ENCODE results near the gene SPAG9. TPM values are rescaled to one million over a fixed set of nuclear protein-coding genes. Genes with fewer than 3 reads are reported as not detected.

The SPAG9 gene
- total RNA-seq, 1 experiment from 2014 or later: 54.3 TPM

DNA sequence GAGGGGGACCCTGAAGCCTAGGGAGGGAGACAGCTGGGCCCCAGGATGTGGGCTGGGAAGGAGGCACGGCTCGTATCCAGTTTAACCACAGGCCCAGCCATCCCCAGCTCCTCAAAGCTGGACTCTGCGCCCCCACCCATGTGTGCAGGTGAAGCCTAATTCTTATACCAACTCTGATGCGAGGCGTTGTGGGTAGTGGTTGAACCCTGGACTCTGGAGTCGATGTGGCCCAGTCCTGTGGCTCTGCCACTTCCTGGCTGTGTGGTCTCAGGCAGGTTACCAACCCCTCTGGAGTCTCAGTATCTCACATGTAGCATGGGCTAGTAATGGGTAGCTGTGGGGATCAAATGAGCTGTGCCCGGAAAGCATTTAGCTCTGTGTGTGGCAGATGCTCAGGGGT, 194.1 kb downstream of the SPAG9 start:
- H3K27me3 ChIP-seq (ENCODE audit: insufficient read depth, low read length): no peaks in the 10 kb centered on the region
- no peak overlapping the region for H3K27ac Mint-ChIP-seq
- no peaks in the 10 kb centered on the region; the same call in 1 of the 2 replicates for H3K4me1 ChIP-seq (ENCODE audit: insufficient read depth, low read length)
- no peak overlapping the region for H2BK15ac ChIP-seq (ENCODE audit: low read depth, low read length)
- H3K79me2 ChIP-seq (ENCODE audit: insufficient read depth, low read length): no peaks in the 10 kb centered on the region
- no peak overlapping the region for H2AK5ac ChIP-seq (ENCODE audit: insufficient read length, low read length)
- H2BK5ac ChIP-seq (ENCODE audit: insufficient read length, low read length): no peak overlapping the region
- H3K18ac ChIP-seq (ENCODE audit: insufficient read length, low read depth, low read length): no peak overlapping the region
- no peaks in the 10 kb centered on the region for H3K9me3 Mint-ChIP-seq
- H3K27ac ChIP-seq (ENCODE audit: insufficient read length, low read depth, low read length): no peak overlapping the region
- no peak overlapping the region for H3K23ac ChIP-seq (ENCODE audit: insufficient read length, low read depth, low read length)
- H2AFZ ChIP-seq (ENCODE audit: low read length): no peak overlapping the region
- H3K79me1 ChIP-seq (ENCODE audit: insufficient read depth, low read depth, low read length, poor library complexity, severe bottlenecking): no peaks in the 10 kb centered on the region
- no peak overlapping the region for H3K14ac ChIP-seq (ENCODE audit: insufficient read depth, low read length)
- H2BK12ac ChIP-seq (ENCODE audit: insufficient read length, low read depth, low read length): no peak overlapping the region
- no peak overlapping the region for H4K5ac ChIP-seq (ENCODE audit: insufficient read length, low read depth, low read length)
- no peaks in the 10 kb centered on the region for H4K20me1 ChIP-seq (ENCODE audit: control insufficient read depth, insufficient read depth, insufficient read length)
- H3K36me3 Mint-ChIP-seq (ENCODE audit: insufficient read depth in 1 of 3, low read depth in 3 of 3): no peaks in the 10 kb centered on the region
- H3K4me1 Mint-ChIP-seq: peaks cover 25 to 40% of the 10 kb centered on the region in 2 experiments
- peaks cover 27% of the 10 kb centered on the region for H3K27me3 Mint-ChIP-seq (ENCODE audit: low read depth)
- no CpG with 5 or more reads among the region's 7 CpGs for WGBS (ENCODE audit: extremely low coverage, insufficient read length, low lambda C conversion rate)
- H3K56ac ChIP-seq (ENCODE audit: insufficient read length, low read depth, low read length): no peak overlapping the region
- TF ChIP-seq, protein P1, sequence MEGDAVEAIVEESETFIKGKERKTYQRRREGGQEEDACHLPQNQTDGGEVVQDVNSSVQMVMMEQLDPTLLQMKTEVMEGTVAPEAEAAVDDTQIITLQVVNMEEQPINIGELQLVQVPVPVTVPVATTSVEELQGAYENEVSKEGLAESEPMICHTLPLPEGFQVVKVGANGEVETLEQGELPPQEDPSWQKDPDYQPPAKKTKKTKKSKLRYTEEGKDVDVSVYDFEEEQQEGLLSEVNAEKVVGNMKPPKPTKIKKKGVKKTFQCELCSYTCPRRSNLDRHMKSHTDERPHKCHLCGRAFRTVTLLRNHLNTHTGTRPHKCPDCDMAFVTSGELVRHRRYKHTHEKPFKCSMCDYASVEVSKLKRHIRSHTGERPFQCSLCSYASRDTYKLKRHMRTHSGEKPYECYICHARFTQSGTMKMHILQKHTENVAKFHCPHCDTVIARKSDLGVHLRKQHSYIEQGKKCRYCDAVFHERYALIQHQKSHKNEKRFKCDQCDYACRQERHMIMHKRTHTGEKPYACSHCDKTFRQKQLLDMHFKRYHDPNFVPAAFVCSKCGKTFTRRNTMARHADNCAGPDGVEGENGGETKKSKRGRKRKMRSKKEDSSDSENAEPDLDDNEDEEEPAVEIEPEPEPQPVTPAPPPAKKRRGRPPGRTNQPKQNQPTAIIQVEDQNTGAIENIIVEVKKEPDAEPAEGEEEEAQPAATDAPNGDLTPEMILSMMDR (conservative IDR thresholded peaks at IDR 0.05): no peak
- no peak overlapping the region for H3K9ac ChIP-seq (ENCODE audit: extremely low read depth, insufficient read length, low read length)
- no peak for DNase-seq
- H2BK20ac ChIP-seq (ENCODE audit: low read depth, low read length, poor library complexity, severe bottlenecking): no peak overlapping the region
- H3K4ac ChIP-seq (ENCODE audit: low read depth, low read length): no peak overlapping the region
- peaks cover 7% of the 10 kb centered on the region for H3K23me2 ChIP-seq (ENCODE audit: insufficient read length, low read depth, low read length, poor library complexity, severe bottlenecking)
- H3K4me2 ChIP-seq (ENCODE audit: insufficient read depth, insufficient read length, low read length): no peak overlapping the region
- no peak overlapping the region for H4K91ac ChIP-seq (ENCODE audit: insufficient read length, low read depth, low read length)
- H3K4me3 Mint-ChIP-seq: no peak overlapping the region
- no peak overlapping the region for H3T11ph ChIP-seq (ENCODE audit: low read length)
- H2BK120ac ChIP-seq (ENCODE audit: low read depth, low read length, poor library complexity, severe bottlenecking): no peak overlapping the region
- no peak overlapping the region for H4K8ac ChIP-seq (replicated peaks; ENCODE audit: insufficient read length, low read depth, low read length)
- H3K9me3 ChIP-seq (ENCODE audit: control insufficient read depth, low read depth, low read length): no peaks in the 10 kb centered on the region

Data from H9 (cell line).